C4-2B (cell line): Measurements from ENCODE around the gene INPP4B.

ENCODE experiments used
- ZFX ChIP-seq: fragments of 450-650 bp; IDR thresholded peaks from 2 replicates; pipeline ENCODE4 v1.6.1; 2017
- TF ChIP-seq, protein P1 (sequence below): fragments of 450-650 bp; conservative IDR thresholded peaks from 2 replicates; pipeline ENCODE4 v1.5.1; 2017; ENCODE audit warnings: mild to moderate bottlenecking

DNA sequence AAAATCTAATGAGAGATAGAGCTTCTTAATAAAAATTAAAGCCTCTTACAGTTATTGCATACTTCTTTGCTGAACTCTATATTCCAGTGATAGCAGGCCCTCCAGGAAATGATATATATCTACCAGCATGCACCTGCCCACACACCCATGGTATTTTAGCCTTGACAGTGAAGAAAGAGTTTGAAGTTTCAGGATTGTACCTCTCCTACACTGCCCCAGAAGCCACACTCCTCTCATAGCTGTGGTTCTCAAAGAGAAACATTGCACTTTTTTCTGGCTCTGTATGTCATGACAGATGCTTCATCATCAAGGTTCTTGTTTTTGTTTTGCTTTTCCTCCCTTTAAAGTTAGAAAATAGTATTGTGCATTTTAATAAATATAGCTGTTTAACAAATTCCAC lies 34.0 kb downstream of the INPP4B start:
- TF ChIP-seq, protein P1, sequence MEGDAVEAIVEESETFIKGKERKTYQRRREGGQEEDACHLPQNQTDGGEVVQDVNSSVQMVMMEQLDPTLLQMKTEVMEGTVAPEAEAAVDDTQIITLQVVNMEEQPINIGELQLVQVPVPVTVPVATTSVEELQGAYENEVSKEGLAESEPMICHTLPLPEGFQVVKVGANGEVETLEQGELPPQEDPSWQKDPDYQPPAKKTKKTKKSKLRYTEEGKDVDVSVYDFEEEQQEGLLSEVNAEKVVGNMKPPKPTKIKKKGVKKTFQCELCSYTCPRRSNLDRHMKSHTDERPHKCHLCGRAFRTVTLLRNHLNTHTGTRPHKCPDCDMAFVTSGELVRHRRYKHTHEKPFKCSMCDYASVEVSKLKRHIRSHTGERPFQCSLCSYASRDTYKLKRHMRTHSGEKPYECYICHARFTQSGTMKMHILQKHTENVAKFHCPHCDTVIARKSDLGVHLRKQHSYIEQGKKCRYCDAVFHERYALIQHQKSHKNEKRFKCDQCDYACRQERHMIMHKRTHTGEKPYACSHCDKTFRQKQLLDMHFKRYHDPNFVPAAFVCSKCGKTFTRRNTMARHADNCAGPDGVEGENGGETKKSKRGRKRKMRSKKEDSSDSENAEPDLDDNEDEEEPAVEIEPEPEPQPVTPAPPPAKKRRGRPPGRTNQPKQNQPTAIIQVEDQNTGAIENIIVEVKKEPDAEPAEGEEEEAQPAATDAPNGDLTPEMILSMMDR = no peak
- TF ChIP-seq ZFX = no peak
